ENCODE data around the gene ZNF276.
"Not testable (repeated sequence)": the region's sequence is repeated elsewhere in the genome, so short reads cannot be mapped to it uniquely, and the experiment has no call there.

Gene ZNF276

GRCh38 chr16:89720813-89721545 is at the start of gene ZNF276, which contains the start of gene VPS9D1:
TSS of gene ZNF276 (plus strand) at chr16:89721537. CDS start at chr16:89721641, 104 bp downstream.
TSS of gene VPS9D1 (minus strand) at chr16:89720898. CDS start at chr16:89720861, 37 bp downstream.
- peak; percentile 26 for DNase-seq (ENCODE audit: extremely low read depth, low read depth)
- no peak for TF ChIP-seq CTCF (IDR thresholded peaks at IDR 0.05; ENCODE audit: low read depth, low read length, missing control alignments)
- H3K4me3 ChIP-seq (replicated peaks; ENCODE audit: low read depth, low read length): peak within 1 kb of the TSS; percentile 72

GRCh38 chr16:89671565-89671964 is 49.8 kb upstream of the ZNF276 start:
- DNase-seq (ENCODE audit: extremely low read depth, low read depth); H3K4me3 ChIP-seq (replicated peaks; ENCODE audit: low read depth, low read length): not testable (repeated sequence)

GRCh38 chr16:89672177-89672941 is 49.0 kb upstream of the ZNF276 start:
- no peak overlapping the region for H3K4me3 ChIP-seq (replicated peaks; ENCODE audit: low read depth, low read length)
- TF ChIP-seq CTCF (IDR thresholded peaks at IDR 0.05; ENCODE audit: low read depth, low read length, missing control alignments): no peak
- no peak for DNase-seq (ENCODE audit: extremely low read depth, low read depth)

GRCh38 chr16:89678258-89678657 is 43.1 kb upstream of the ZNF276 start:
- no peak overlapping the region for H3K4me3 ChIP-seq (replicated peaks; ENCODE audit: low read depth, low read length)
- DNase-seq (ENCODE audit: extremely low read depth, low read depth): no peak
- no peak for TF ChIP-seq CTCF (IDR thresholded peaks at IDR 0.05; ENCODE audit: low read depth, low read length, missing control alignments)

GRCh38 chr16:89685916-89686315 is 35.4 kb upstream of the ZNF276 start:
- peak overlapping the region; percentile 87; the same call in 1 of the 2 replicates for H3K4me3 ChIP-seq (replicated peaks; ENCODE audit: low read depth, low read length)
- DNase-seq (ENCODE audit: extremely low read depth, low read depth): no peak
- no peak for TF ChIP-seq CTCF (IDR thresholded peaks at IDR 0.05; ENCODE audit: low read depth, low read length, missing control alignments)

- no peak for TF ChIP-seq CTCF (IDR thresholded peaks at IDR 0.05; ENCODE audit: low read depth, low read length, missing control alignments)
- H3K4me3 ChIP-seq (replicated peaks; ENCODE audit: low read depth, low read length): peak within 1 kb of the TSS; percentile 87
- DNase-seq (ENCODE audit: extremely low read depth, low read depth): peak; percentile 71
Observed at GRCh38 chr16:89686520-89687091, 34.7 kb upstream of the ZNF276 start, which contains the start of gene CDK10. TSS of gene CDK10 (plus strand) at chr16:89686689. CDS start at chr16:89686711, 22 bp downstream.
